ENCODE data around the gene MYO3B. TPM values are rescaled to one million over a fixed set of nuclear protein-coding genes. Genes with fewer than 3 reads are reported as not detected.

The MYO3B gene
- total RNA-seq, 4 donors from 2014 or later, result 0.48 TPM; not detected in 3

DNA sequence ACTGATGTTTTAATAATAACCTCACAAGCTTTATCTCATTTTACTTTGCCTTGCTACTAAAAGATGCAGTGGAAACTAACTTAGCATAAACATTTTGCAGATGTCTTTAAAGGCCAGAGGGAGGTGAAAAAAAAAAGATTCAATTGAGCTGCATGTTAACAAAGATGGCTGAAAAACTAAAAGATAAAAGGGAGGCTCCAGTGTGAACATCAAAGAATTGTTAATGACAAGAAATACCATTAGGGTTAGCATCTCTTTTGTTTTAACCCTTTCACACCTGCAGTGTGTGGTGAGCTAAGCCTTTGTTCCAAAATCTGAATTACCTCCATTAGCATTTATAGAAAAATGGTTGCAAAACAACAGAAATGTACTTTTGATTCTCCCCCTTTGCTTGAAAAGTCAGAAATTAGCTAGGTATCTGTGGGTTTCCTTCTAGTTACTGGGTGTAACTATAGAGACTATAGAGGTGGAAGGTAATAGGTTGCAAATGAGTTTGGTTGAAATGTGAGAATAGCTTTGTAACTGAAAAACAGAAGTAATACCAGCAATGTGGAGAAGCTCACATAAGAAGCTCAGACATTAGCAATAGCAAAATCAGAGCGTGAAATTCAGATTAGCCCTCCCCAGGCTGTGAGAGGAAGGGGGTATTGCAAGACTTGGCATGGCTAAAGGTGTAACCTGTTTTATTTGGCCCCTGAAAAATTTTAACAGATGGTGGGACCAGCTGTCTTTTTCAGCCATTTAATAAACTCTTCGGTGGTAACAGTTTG is 502.4 kb downstream of the MYO3B start:
- intact Hi-C loops (cut with DNase I; ENCODE audit: low total_unique reads) (no loop called here), in situ Hi-C loops (cut with MboI; ENCODE audit: low pct_ligation_motif_present in 1 of 4, low pct_unique_long_range_greater_than_20kb in 1 of 4, low sequenced_read_pairs in 3 of 4) (no loop called here)
- H3K36me3 ChIP-seq, result no peaks in the 10 kb centered on the region
- DNase-seq, result no peak
- H3K4me3 ChIP-seq, result no peak overlapping the region
- H3K27ac ChIP-seq, result no peak overlapping the region
- H3K27me3 ChIP-seq, result no peaks in the 10 kb centered on the region
- peaks cover 0 to 15% (median 7%) of the 10 kb centered on the region in 4 donors for H3K4me1 ChIP-seq
- 57 to 88% methylated on average over 2 of the region's 2 CpGs for WGBS, 2 donors (ENCODE audit: low coverage in 1 of 2)
- H3K9me3 ChIP-seq, result no peaks in the 10 kb centered on the region
- TF ChIP-seq EP300 (IDR thresholded peaks at IDR 0.05; ENCODE audit: low read depth) (no peak), POLR2A (IDR thresholded peaks at IDR 0.05) (no peak), POLR2AphosphoS5 (IDR thresholded peaks at IDR 0.05) (no peak)
- TF ChIP-seq, protein P1, sequence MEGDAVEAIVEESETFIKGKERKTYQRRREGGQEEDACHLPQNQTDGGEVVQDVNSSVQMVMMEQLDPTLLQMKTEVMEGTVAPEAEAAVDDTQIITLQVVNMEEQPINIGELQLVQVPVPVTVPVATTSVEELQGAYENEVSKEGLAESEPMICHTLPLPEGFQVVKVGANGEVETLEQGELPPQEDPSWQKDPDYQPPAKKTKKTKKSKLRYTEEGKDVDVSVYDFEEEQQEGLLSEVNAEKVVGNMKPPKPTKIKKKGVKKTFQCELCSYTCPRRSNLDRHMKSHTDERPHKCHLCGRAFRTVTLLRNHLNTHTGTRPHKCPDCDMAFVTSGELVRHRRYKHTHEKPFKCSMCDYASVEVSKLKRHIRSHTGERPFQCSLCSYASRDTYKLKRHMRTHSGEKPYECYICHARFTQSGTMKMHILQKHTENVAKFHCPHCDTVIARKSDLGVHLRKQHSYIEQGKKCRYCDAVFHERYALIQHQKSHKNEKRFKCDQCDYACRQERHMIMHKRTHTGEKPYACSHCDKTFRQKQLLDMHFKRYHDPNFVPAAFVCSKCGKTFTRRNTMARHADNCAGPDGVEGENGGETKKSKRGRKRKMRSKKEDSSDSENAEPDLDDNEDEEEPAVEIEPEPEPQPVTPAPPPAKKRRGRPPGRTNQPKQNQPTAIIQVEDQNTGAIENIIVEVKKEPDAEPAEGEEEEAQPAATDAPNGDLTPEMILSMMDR (IDR thresholded peaks at IDR 0.05), result no peak

DNA sequence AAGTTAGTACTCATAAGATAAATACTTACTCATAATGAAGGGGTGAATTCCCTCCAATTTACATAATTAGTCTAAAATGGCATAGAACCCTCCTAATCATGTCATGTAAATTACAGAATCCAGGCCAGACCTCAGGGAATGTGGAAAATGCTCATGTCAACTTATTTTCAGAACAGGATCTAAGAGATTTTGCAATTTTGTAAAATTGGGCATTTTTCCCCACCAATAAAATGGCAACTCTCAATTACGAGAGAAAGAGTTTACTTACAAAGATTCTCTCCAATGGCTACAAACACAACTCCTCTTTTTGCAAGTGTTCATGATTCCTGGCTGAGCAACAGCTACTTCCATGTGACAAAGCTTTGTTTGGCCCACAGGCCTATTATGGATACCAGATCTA is 503.4 kb downstream of the MYO3B start:
- no peaks in the 10 kb centered on the region for H3K27me3 ChIP-seq
- no peak overlapping the region for H3K27ac ChIP-seq
- no peak for DNase-seq
- H3K36me3 ChIP-seq, result no peaks in the 10 kb centered on the region
- no peak overlapping the region for H3K4me3 ChIP-seq
- intact Hi-C loops (cut with DNase I; ENCODE audit: low total_unique reads) (no loop called here), in situ Hi-C loops (cut with MboI; ENCODE audit: low pct_ligation_motif_present in 1 of 4, low pct_unique_long_range_greater_than_20kb in 1 of 4, low sequenced_read_pairs in 3 of 4) (no loop called here)
- TF ChIP-seq EP300 (IDR thresholded peaks at IDR 0.05; ENCODE audit: low read depth) (no peak), POLR2A (IDR thresholded peaks at IDR 0.05) (no peak), POLR2AphosphoS5 (IDR thresholded peaks at IDR 0.05) (no peak)
- TF ChIP-seq, protein P1 (IDR thresholded peaks at IDR 0.05), result no peak
- 70% methylated on average over 1 of the region's 1 CpG; no CpG with 5 or more reads in 1 of the 2 donors for WGBS, 2 donors (ENCODE audit: low coverage in 1 of 2)
- no peaks in the 10 kb centered on the region for H3K9me3 ChIP-seq
- H3K4me1 ChIP-seq, result peaks cover 0 to 15% (median 7%) of the 10 kb centered on the region in 4 donors

DNA sequence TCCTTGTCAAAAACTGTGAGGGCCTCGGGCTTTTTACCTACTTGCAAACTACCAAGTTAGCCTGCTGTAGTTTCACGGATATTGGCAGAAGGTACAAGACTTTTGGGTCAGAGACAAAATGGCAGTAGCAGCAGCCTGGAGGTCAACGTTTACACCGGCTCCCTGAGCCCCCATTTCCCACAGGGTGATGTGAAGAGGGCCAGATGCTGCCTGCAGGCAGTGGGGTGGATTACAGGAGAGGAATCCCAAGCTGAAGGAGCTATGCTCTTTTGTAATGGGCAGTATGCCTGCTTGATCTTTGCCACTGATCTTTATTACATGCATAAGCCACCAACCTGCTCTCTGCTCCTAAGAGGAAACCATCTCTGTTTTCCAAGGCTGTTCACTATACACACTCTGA is 507.6 kb downstream of the MYO3B start:
- H3K36me3 ChIP-seq, result no peaks in the 10 kb centered on the region
- H3K27me3 ChIP-seq, result no peaks in the 10 kb centered on the region
- no peak overlapping the region for H3K4me3 ChIP-seq
- H3K9me3 ChIP-seq, result no peaks in the 10 kb centered on the region
- DNase-seq, result no peak
- intact Hi-C loops (cut with DNase I; ENCODE audit: low total_unique reads), result no loop called here
- H3K27ac ChIP-seq, result no peak overlapping the region
- in situ Hi-C loops (cut with MboI; ENCODE audit: low pct_ligation_motif_present in 1 of 4, low pct_unique_long_range_greater_than_20kb in 1 of 4, low sequenced_read_pairs in 3 of 4), result no loop called here
- TF ChIP-seq, protein P1 (IDR thresholded peaks at IDR 0.05), result no peak
- TF ChIP-seq POLR2AphosphoS5 (IDR thresholded peaks at IDR 0.05), result no peak
- no peak for TF ChIP-seq EP300 (IDR thresholded peaks at IDR 0.05; ENCODE audit: low read depth)
- no peak for TF ChIP-seq POLR2A (IDR thresholded peaks at IDR 0.05)
- 73 to 100% methylated on average over 1 to 4 of the region's 4 CpGs for WGBS, 2 donors (ENCODE audit: low coverage in 1 of 2)
- no peaks in the 10 kb centered on the region for H3K4me1 ChIP-seq

DNA sequence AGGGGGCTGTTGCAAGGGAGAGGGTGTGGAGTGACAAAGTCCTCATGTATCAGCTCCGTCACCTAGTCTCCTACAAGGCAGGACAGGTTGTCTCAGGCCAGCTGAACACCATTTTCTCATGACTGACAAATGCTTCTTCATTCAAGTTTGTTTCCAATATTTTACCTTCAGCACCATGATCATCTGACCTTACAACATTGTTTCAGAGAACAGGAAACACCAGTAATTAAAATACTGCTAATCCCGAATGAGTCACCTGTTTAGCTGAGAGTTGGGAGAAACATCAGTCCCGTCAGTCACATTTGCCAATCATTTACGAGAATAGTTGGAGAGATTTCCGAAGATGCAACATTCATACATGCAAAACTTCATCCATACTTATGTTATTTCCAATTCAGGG is 511.5 kb downstream of the MYO3B start:
- H3K4me3 ChIP-seq, result no peak overlapping the region
- no peak overlapping the region for H3K27ac ChIP-seq
- no peak for DNase-seq
- no peaks in the 10 kb centered on the region for H3K27me3 ChIP-seq
- intact Hi-C loops (cut with DNase I; ENCODE audit: low total_unique reads), result no loop called here
- no peaks in the 10 kb centered on the region for H3K4me1 ChIP-seq
- TF ChIP-seq EP300 (IDR thresholded peaks at IDR 0.05; ENCODE audit: low read depth) (no peak), POLR2AphosphoS5 (IDR thresholded peaks at IDR 0.05) (no peak), POLR2A (IDR thresholded peaks at IDR 0.05) (no peak)
- TF ChIP-seq, protein P1 (IDR thresholded peaks at IDR 0.05), result no peak
- H3K9me3 ChIP-seq, result no peaks in the 10 kb centered on the region
- 77 to 78% methylated on average over 5 of the region's 5 CpGs for WGBS, 2 donors (ENCODE audit: low coverage in 1 of 2)
- in situ Hi-C loops (cut with MboI; ENCODE audit: low pct_ligation_motif_present in 1 of 4, low pct_unique_long_range_greater_than_20kb in 1 of 4, low sequenced_read_pairs in 3 of 4), result no loop called here
- H3K36me3 ChIP-seq, result no peaks in the 10 kb centered on the region
